GM12872 (cell line): Measurements from ENCODE around the gene CTSO.

Experiments used
- TF ChIP-seq, protein P1 (sequence below): IDR thresholded peaks from 3 replicates; pipeline ENCODE4 v1.5.1; 2011; ENCODE audit warnings: low read depth, mild to moderate bottlenecking, low read length, moderate library complexity; ENCODE audit not compliant: insufficient read depth

Gene CTSO

DNA sequence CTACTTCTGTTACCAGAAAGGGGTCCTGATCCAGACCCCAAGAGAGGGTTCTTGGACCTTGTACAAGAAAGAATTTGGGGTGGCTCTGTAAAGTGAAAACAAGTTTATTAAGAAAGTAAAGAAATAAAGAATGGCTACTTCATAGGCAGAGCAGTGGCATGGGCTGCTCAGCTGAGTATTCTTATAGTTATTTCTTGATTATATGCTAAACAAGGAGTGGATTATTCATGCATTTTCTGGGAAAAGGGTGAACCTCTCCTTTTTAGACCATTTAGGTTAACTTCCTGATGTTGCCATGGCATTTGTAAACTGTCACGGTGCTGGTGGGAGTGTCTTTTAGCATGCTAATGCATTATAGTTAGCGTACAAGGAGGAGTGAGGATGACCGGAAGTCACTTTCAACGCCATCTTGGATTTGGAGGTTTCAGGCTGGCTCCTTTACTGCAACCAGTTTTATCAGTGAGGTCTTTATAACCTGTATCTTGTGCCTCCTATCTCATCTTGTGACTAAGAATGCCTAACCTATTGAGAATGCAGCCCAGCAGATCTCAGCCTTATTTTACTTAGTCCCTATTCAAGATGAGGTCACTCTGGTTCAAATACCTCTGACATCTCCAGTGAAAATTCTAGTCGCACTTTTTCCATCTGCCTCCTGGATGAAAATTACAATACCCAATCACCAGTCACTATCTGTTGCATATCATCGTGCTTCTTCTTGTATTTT lies 65.7 kb downstream of the CTSO start:
- TF ChIP-seq, protein P1, sequence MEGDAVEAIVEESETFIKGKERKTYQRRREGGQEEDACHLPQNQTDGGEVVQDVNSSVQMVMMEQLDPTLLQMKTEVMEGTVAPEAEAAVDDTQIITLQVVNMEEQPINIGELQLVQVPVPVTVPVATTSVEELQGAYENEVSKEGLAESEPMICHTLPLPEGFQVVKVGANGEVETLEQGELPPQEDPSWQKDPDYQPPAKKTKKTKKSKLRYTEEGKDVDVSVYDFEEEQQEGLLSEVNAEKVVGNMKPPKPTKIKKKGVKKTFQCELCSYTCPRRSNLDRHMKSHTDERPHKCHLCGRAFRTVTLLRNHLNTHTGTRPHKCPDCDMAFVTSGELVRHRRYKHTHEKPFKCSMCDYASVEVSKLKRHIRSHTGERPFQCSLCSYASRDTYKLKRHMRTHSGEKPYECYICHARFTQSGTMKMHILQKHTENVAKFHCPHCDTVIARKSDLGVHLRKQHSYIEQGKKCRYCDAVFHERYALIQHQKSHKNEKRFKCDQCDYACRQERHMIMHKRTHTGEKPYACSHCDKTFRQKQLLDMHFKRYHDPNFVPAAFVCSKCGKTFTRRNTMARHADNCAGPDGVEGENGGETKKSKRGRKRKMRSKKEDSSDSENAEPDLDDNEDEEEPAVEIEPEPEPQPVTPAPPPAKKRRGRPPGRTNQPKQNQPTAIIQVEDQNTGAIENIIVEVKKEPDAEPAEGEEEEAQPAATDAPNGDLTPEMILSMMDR = no peak

DNA sequence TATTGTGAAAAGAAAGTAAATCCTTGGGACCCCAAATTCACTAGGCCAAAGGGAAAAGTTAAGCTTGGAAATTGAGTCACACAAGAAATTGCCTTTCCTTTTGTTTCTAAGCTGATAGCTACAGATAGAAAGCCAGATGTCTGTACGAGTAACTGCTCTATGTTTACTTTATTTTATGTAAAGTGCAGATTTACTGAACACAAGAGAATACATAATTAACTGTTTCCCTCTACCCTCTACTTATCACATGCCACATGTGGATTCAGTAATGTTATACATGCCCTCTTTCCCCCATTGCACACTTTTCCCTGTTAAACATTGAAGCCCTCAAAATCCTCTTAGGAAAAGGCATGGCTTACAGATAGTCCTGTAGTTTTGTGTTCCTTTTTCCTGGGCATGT lies 66.6 kb downstream of the CTSO start:
- TF ChIP-seq, protein P1 = no peak

DNA sequence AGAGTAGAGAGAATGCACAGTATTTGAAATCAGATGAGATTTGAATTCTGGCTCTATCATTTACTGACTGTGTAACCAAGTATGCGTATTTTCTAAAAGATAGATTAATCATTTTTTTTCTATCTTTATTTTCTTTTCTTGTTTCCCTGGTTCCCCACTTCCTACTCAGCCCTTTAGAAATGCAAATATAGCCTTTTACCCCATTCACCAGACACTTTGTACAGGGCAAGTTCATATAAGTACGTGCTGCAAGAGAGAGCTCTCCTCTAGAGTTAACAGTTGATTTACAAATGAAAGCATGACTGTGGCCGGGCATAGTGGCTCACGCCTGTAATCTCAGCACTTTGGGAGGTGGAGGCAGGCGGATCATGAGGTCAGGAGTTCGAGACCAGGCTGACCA lies 68.0 kb downstream of the CTSO start:
- TF ChIP-seq, protein P1 = no peak

DNA sequence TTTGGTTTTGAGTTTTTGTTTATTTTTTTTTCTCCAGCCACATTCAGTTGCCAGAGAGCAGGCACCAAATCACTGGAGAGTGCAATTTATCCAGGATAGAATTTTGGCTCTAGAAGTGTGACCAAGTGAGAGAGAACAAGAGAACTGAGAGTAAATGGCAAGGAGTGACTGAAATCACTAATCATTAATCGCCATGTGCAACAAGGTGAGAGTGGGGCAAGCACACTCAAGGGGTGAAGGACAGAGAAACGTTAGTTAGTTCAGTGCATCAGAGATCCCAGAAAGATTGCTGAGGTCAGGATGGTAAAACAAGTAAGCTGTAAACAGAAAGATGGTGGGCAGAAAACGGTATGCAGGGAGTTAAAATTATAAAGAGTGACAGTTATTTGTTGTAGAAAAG lies 69.8 kb downstream of the CTSO start:
- TF ChIP-seq, protein P1 = no peak

DNA sequence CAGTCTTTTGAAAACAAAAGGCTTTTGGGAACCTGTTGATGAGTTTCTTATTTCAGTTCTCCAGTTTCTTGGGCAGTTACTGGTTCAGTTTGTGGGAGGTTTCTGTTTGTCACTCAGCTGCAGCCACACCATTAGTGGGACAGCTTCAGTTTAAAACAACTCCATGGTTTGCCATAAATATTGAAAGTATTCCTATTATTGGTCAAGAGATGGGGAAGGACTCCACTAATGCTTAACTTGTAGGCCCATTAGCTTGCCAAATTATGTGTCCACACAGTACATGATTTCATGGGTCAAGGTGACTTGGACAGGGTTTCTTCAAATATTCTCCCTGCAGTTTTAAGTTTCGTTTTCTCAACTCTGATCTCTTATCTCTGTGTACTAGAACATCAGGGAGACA lies 72.1 kb downstream of the CTSO start:
- TF ChIP-seq, protein P1 = no peak

DNA sequence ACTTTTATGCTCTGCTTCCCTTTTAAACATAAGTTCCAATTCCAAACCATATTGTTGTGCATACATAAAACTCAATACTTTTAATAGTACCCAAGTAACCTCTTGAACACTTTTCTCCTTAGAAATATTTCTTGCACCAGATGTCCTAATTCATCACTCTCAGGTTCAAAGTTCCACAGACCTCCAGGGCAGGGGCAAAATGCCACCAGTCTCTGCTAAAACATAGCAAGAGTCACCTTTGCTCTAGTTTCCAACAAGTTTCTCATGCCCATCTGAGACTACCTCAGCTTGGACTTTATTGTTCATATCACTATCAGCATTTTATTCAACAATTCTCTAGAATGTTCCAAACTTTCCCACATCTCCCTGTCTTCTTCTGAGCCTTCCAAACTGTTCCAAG lies 73.9 kb downstream of the CTSO start:
- TF ChIP-seq, protein P1 = no peak

DNA sequence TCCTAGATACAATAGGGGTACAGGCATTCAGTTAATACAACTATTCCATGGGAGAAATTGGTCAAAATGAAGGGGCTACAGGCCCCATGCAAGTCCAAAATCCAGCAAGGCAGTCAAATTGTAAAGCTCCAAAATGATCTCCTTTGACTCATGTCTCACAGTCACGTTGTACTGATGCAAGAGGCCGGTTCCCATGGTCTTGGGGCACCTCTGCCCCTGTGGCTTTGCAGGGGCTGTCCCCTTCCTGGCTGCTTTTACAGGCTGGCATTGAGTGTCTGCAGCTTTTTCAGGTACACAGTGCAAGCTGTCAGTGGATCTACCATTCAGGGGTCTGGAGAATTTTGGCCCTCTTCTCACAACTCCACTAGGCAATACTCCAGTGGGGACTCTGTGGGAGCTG lies 75.1 kb downstream of the CTSO start:
- TF ChIP-seq, protein P1 = no peak
